Progenitor cell of endocrine pancreas (in vitro differentiated cells): ENCODE results near the gene RUNDC1. TPM values are rescaled to one million over a fixed set of nuclear protein-coding genes. Genes with fewer than 3 reads are reported as not detected.

ENCODE experiments used
- DNase-seq: peaks from one replicate; pipeline ENCODE4 v3.0.0; 2021; ENCODE audit warnings: low spot score; ENCODE audit not compliant: unreplicated experiment
- H3K27ac Mint-ChIP-seq: 2 replicates; pipeline ENCODE4 v1.8.0; 2021; ENCODE audit warnings: mild to moderate bottlenecking, moderate library complexity, mixed read lengths
- H3K27me3 Mint-ChIP-seq: 2 replicates; pipeline ENCODE4 v1.8.0; 2021; ENCODE audit warnings: mixed read lengths
- H3K36me3 Mint-ChIP-seq: 2 replicates; pipeline ENCODE4 v1.8.0; 2022; ENCODE audit warnings: mixed read lengths; ENCODE audit not compliant: insufficient read depth
- H3K4me1 Mint-ChIP-seq: 2 replicates; pipeline ENCODE4 v1.8.0; 2021; ENCODE audit warnings: low read depth, mixed read lengths
- H3K4me3 Mint-ChIP-seq: 2 replicates; pipeline ENCODE4 v1.8.0; 2021; ENCODE audit warnings: low read depth, mild to moderate bottlenecking, moderate library complexity, mixed read lengths
- H3K9me3 Mint-ChIP-seq: 2 replicates; pipeline ENCODE4 v1.8.0; 2021; ENCODE audit warnings: low read depth, mixed read lengths
- CTCF ChIP-seq: fragments of 200-600 bp; sonication (generic); IDR thresholded peaks from one replicate; pipeline ENCODE4 v1.5.0; 2021; ENCODE audit warnings: antibody characterized with exemption, mild to moderate bottlenecking; ENCODE audit not compliant: unreplicated experiment
- total RNA-seq: library from RNA; stranded (reverse); gene quantifications from 2 replicates; pipeline ENCODE4 v1.2.1, GENCODE V29; 2021

RUNDC1 gene
- total RNA-seq, 1 donor from 2014 or later = 22.6 TPM

- Mint-ChIP-seq H3K27ac (peak within 1 kb of the TSS; percentile 81), H3K4me3 (peak within 1 kb of the TSS; percentile 55), H3K9me3 (no peaks in the 10 kb centered on the region), H3K27me3 (no peaks in the 10 kb centered on the region), H3K36me3 (peaks cover 4% of the 10 kb centered on the region), H3K4me1 (peaks cover 3% of the 10 kb centered on the region)
- no peak for DNase-seq
- peak; percentile 16 for TF ChIP-seq CTCF
Measured at GRCh38 chr17:43006639-43007551, 26.5 kb downstream of the RUNDC1 start, which contains the start of gene IFI35. TSS of gene IFI35 (plus strand) at chr17:43006784. CDS start at chr17:43006948, 164 bp downstream.

- H3K27ac Mint-ChIP-seq = peak overlapping the region; percentile 71
- H3K4me3 Mint-ChIP-seq = no peak overlapping the region
- peaks cover 8% of the 10 kb centered on the region for H3K36me3 Mint-ChIP-seq
- no peak for DNase-seq
- no peaks in the 10 kb centered on the region for H3K9me3 Mint-ChIP-seq
- peaks cover 6% of the 10 kb centered on the region for H3K4me1 Mint-ChIP-seq
- no peak for TF ChIP-seq CTCF
- H3K27me3 Mint-ChIP-seq = no peaks in the 10 kb centered on the region
Measured at GRCh38 chr17:43010667-43011308, 30.4 kb downstream of the RUNDC1 start.

- TF ChIP-seq CTCF = no peak
- Mint-ChIP-seq H3K4me1 (peaks cover 6% of the 10 kb centered on the region), H3K27me3 (no peaks in the 10 kb centered on the region), H3K36me3 (peaks cover 9% of the 10 kb centered on the region), H3K9me3 (no peaks in the 10 kb centered on the region), H3K4me3 (no peak overlapping the region), H3K27ac (peak overlapping the region; percentile 56)
- DNase-seq = no peak
Measured at GRCh38 chr17:43011728-43012472, 31.5 kb downstream of the RUNDC1 start.

GRCh38 chr17:43013296-43013695 lies 32.9 kb downstream of the RUNDC1 start:
- DNase-seq = no peak
- Mint-ChIP-seq H3K4me3 (no peak overlapping the region), H3K9me3 (no peaks in the 10 kb centered on the region), H3K36me3 (peaks cover 13% of the 10 kb centered on the region), H3K4me1 (peaks cover 9% of the 10 kb centered on the region), H3K27ac (peak overlapping the region; percentile 59), H3K27me3 (no peaks in the 10 kb centered on the region)
- TF ChIP-seq CTCF = no peak

GRCh38 chr17:43014020-43014648 lies 33.8 kb downstream of the RUNDC1 start:
- no peak for DNase-seq
- no peak overlapping the region for H3K27ac Mint-ChIP-seq
- peaks cover 15% of the 10 kb centered on the region for H3K4me1 Mint-ChIP-seq
- H3K4me3 Mint-ChIP-seq = no peak overlapping the region
- no peaks in the 10 kb centered on the region for H3K27me3 Mint-ChIP-seq
- peaks cover 13% of the 10 kb centered on the region for H3K36me3 Mint-ChIP-seq
- no peak for TF ChIP-seq CTCF
- H3K9me3 Mint-ChIP-seq = no peaks in the 10 kb centered on the region
